ENCODE measurements around the gene AIDA.
A peak's percentile ranks its signal among the peaks of the same experiment; 100 is the strongest.

The AIDA gene

GRCh38 chr1:222643606-222643937, 68.7 kb downstream of the AIDA start:
- no peak for DNase-seq

- no peak for DNase-seq
These were observed 69.8 kb downstream of the AIDA start for GRCh38 chr1:222642468-222642867.

- DNase-seq = no peak
These were observed 70.9 kb downstream of the AIDA start for GRCh38 chr1:222641269-222641948.

GRCh38 chr1:222634180-222635013, 77.9 kb downstream of the AIDA start:
- DNase-seq = peak; percentile 59

- DNase-seq = no peak
These were observed 79.5 kb downstream of the AIDA start for GRCh38 chr1:222632749-222633148.

GRCh38 chr1:222631611-222632208, 80.6 kb downstream of the AIDA start:
- no peak for DNase-seq

GRCh38 chr1:222629921-222630535, 82.3 kb downstream of the AIDA start:
- DNase-seq = no peak

- DNase-seq = no peak
These were observed 85.1 kb downstream of the AIDA start for GRCh38 chr1:222627232-222627631.

GRCh38 chr1:222624214-222624613, 88.1 kb downstream of the AIDA start:
- DNase-seq = no peak

- DNase-seq = no peak
These were observed 88.8 kb downstream of the AIDA start for GRCh38 chr1:222623458-222623857.

- no peak for DNase-seq
These were observed 89.5 kb downstream of the AIDA start for GRCh38 chr1:222622765-222623164.

- no peak for DNase-seq
These were observed 91.7 kb downstream of the AIDA start for GRCh38 chr1:222620566-222620965.

- DNase-seq = peak; percentile 69
These were observed 93.3 kb downstream of the AIDA start for GRCh38 chr1:222618880-222619596.
